HepG2 (cell line): ENCODE results near the gene CD300A. TPM values are rescaled to one million over a fixed set of nuclear protein-coding genes. Genes with fewer than 3 reads are reported as not detected.

Experiments used
- BRCA1 ChIP-seq: sonication (generic); formaldehyde crosslinking; IDR thresholded peaks from 2 replicates; pipeline ENCODE4 v1.4.0; 2020; ENCODE audit warnings: missing genetic modification reagents
- CC2D1A ChIP-seq: sonication (generic); formaldehyde crosslinking; IDR thresholded peaks from 2 replicates; pipeline ENCODE4 v1.8.1; 2023; ENCODE audit warnings: mild to moderate bottlenecking, missing genetic modification reagents
- CCDC6 ChIP-seq: sonication (generic); formaldehyde crosslinking; IDR thresholded peaks from 2 replicates; pipeline ENCODE4 v1.8.1; 2022; ENCODE audit warnings: mild to moderate bottlenecking, missing genetic modification reagents, moderate library complexity
- CENPT ChIP-seq: sonication (generic); formaldehyde crosslinking; IDR thresholded peaks from 2 replicates; pipeline ENCODE4 v1.8.0; 2022; ENCODE audit warnings: low read depth, mild to moderate bottlenecking, moderate library complexity, missing genetic modification reagents
- FOSL2 ChIP-seq: sonication (generic); formaldehyde crosslinking; IDR thresholded peaks from 2 replicates; pipeline ENCODE4 v1.4.0; 2020; ENCODE audit warnings: missing genetic modification reagents
- FOXA3 ChIP-seq: IDR thresholded peaks from 2 replicates; pipeline ENCODE4 v1.6.1; 2016; ENCODE audit warnings: missing genetic modification reagents, missing compliant biosample characterization
- GFI1 ChIP-seq: sonication (generic); formaldehyde crosslinking; IDR thresholded peaks from 2 replicates; pipeline ENCODE4 v1.5.0; 2020; ENCODE audit warnings: missing genetic modification reagents, mild to moderate bottlenecking, borderline replicate concordance
- HDAC1 ChIP-seq: sonication (generic); formaldehyde crosslinking; IDR thresholded peaks from 2 replicates; pipeline ENCODE4 v1.5.1; 2020; ENCODE audit warnings: mild to moderate bottlenecking, missing genetic modification reagents
- HNRNPK ChIP-seq: fragments of 200-400 bp; formaldehyde crosslinking; IDR thresholded peaks from 2 replicates; pipeline ENCODE4 v1.6.1; 2018; ENCODE audit warnings: low read length, low read depth, moderate library complexity, mild to moderate bottlenecking; ENCODE audit not compliant: poor library complexity, severe bottlenecking
- MAF1 ChIP-seq: sonication (generic); formaldehyde crosslinking; IDR thresholded peaks from 2 replicates; pipeline ENCODE4 v1.5.0; 2020; ENCODE audit warnings: missing genetic modification reagents, borderline replicate concordance
- MAFF ChIP-seq: IDR thresholded peaks from 2 replicates; pipeline ENCODE4 v1.6.1; 2011; ENCODE audit warnings: low read depth, low read length, improper control_type of control experiment
- PAF1 ChIP-seq: IDR thresholded peaks from 2 replicates; pipeline ENCODE4 v1.6.1; 2016; ENCODE audit warnings: missing genetic modification reagents, missing compliant biosample characterization
- PHF8 ChIP-seq: sonication (generic); formaldehyde crosslinking; IDR thresholded peaks from 2 replicates; pipeline ENCODE4 v1.5.0; 2020; ENCODE audit warnings: missing genetic modification reagents
- TFDP1 ChIP-seq: IDR thresholded peaks from 2 replicates; pipeline ENCODE4 v1.6.1; 2016; ENCODE audit warnings: missing compliant biosample characterization, missing genetic modification reagents, borderline replicate concordance
- TSC22D2 ChIP-seq: sonication (generic); formaldehyde crosslinking; IDR thresholded peaks from 2 replicates; pipeline ENCODE4 v1.5.1; 2020; ENCODE audit warnings: missing genetic modification reagents, mild to moderate bottlenecking, borderline replicate concordance
- ZNF160 ChIP-seq: sonication (generic); formaldehyde crosslinking; IDR thresholded peaks from 2 replicates; pipeline ENCODE4 v1.8.0; 2022; ENCODE audit warnings: mild to moderate bottlenecking, inconsistent platforms, missing genetic modification reagents
- ZNF335 ChIP-seq: sonication (generic); formaldehyde crosslinking; IDR thresholded peaks from 2 replicates; pipeline ENCODE4 v1.4.0; 2020; ENCODE audit warnings: missing genetic modification reagents
- ZNF343 ChIP-seq: sonication (generic); formaldehyde crosslinking; IDR thresholded peaks from 2 replicates; pipeline ENCODE4 v1.4.0; 2020; ENCODE audit warnings: mild to moderate bottlenecking, missing genetic modification reagents
- ZNF557 ChIP-seq: sonication (generic); formaldehyde crosslinking; IDR thresholded peaks from 2 replicates; pipeline ENCODE4 v1.4.0; 2020; ENCODE audit warnings: missing genetic modification reagents
- ZNF737 ChIP-seq: sonication (generic); formaldehyde crosslinking; IDR thresholded peaks from 2 replicates; pipeline ENCODE4 v1.5.0; 2020; ENCODE audit warnings: missing genetic modification reagents, mild to moderate bottlenecking, borderline replicate concordance
- ZNF850 ChIP-seq: sonication (generic); formaldehyde crosslinking; conservative IDR thresholded peaks from 2 replicates; pipeline ENCODE4 v1.9.0; 2021; ENCODE audit warnings: mild to moderate bottlenecking, missing genetic modification reagents
- polyA plus RNA-seq, 8 experiments: library from polyadenylated mRNA; depleted of rRNA in 3 of 8; stranded (reverse) in 7 of 8; unstranded in 1 of 8; fragments of >200 nt; fragmentation: Illumina TruSeq in 4 of 8; extraction: Trizol in 4 of 8; gene quantifications; 2 replicates each; pipeline versions ENCODE4 v1.2.1 to v1.2.3, GENCODE V29; 2011 to 2016; ENCODE audit warnings: low read depth in 4 of 8, missing spikeins in 1 of 8, mixed read lengths in 1 of 8; ENCODE audit not compliant: insufficient read depth in 1 of 8
- total RNA-seq, 5 experiments: library from RNA; depleted of rRNA; stranded (reverse); fragments of >200 nt; fragmentation: Illumina TruSeq; extraction: Trizol; gene quantifications; 2 replicates each; pipeline ENCODE4 v1.2.3, GENCODE V29; 2016; ENCODE audit warnings: low read depth in 1 of 5
- TF ChIP-seq, protein P1 (sequence below): sonication (generic); formaldehyde crosslinking; IDR thresholded peaks from 2 replicates; pipeline ENCODE4 v1.4.0; 2020; ENCODE audit warnings: mild to moderate bottlenecking, missing genetic modification reagents

CD300A gene
- total and polyA plus RNA-seq, 2 of the 13 experiments (the other 11 are each of a cell fraction or from before 2014, with no cell fraction given) = not detected

- no peak for TF ChIP-seq ZNF737
- TF ChIP-seq PAF1 = no peak
- TF ChIP-seq ZNF335 (CRISPR knock-in tag) = 0 out of 2 replicates have a peak, but pooled peaks have one; percentile 21
- no peak for TF ChIP-seq ZNF343 (CRISPR knock-in tag)
- TF ChIP-seq HDAC1 (CRISPR knock-in tag) = 0 out of 2 replicates have a peak, but pooled peaks have one; percentile 35
- no peak for TF ChIP-seq BRCA1 (CRISPR knock-in tag)
- TF ChIP-seq FOSL2 (CRISPR knock-in tag) = peak; percentile 99
- 0 out of 2 replicates have a peak, but pooled peaks have one; percentile 80 for TF ChIP-seq CC2D1A (CRISPR knock-in tag)
- TF ChIP-seq TSC22D2 = peak; percentile 24; the same call in 1 of the 2 replicates
- TF ChIP-seq HNRNPK = no peak
- TF ChIP-seq PHF8 (CRISPR knock-in tag) = no peak; the same call in 1 of the 2 replicates
- TF ChIP-seq CENPT (CRISPR knock-in tag) = no peak
- no peak for TF ChIP-seq ZNF160 (CRISPR knock-in tag)
- TF ChIP-seq ZNF850 = no peak
- TF ChIP-seq GFI1 (CRISPR knock-in tag) = no peak; the same call in 1 of the 2 replicates
- TF ChIP-seq CCDC6 (CRISPR knock-in tag) = no peak
- no peak for TF ChIP-seq ZNF557 (CRISPR knock-in tag)
- no peak for TF ChIP-seq MAFF
- no peak for TF ChIP-seq MAF1 (CRISPR knock-in tag)
- peak; percentile 73 for TF ChIP-seq FOXA3 (CRISPR knock-in tag)
- TF ChIP-seq, protein P1, sequence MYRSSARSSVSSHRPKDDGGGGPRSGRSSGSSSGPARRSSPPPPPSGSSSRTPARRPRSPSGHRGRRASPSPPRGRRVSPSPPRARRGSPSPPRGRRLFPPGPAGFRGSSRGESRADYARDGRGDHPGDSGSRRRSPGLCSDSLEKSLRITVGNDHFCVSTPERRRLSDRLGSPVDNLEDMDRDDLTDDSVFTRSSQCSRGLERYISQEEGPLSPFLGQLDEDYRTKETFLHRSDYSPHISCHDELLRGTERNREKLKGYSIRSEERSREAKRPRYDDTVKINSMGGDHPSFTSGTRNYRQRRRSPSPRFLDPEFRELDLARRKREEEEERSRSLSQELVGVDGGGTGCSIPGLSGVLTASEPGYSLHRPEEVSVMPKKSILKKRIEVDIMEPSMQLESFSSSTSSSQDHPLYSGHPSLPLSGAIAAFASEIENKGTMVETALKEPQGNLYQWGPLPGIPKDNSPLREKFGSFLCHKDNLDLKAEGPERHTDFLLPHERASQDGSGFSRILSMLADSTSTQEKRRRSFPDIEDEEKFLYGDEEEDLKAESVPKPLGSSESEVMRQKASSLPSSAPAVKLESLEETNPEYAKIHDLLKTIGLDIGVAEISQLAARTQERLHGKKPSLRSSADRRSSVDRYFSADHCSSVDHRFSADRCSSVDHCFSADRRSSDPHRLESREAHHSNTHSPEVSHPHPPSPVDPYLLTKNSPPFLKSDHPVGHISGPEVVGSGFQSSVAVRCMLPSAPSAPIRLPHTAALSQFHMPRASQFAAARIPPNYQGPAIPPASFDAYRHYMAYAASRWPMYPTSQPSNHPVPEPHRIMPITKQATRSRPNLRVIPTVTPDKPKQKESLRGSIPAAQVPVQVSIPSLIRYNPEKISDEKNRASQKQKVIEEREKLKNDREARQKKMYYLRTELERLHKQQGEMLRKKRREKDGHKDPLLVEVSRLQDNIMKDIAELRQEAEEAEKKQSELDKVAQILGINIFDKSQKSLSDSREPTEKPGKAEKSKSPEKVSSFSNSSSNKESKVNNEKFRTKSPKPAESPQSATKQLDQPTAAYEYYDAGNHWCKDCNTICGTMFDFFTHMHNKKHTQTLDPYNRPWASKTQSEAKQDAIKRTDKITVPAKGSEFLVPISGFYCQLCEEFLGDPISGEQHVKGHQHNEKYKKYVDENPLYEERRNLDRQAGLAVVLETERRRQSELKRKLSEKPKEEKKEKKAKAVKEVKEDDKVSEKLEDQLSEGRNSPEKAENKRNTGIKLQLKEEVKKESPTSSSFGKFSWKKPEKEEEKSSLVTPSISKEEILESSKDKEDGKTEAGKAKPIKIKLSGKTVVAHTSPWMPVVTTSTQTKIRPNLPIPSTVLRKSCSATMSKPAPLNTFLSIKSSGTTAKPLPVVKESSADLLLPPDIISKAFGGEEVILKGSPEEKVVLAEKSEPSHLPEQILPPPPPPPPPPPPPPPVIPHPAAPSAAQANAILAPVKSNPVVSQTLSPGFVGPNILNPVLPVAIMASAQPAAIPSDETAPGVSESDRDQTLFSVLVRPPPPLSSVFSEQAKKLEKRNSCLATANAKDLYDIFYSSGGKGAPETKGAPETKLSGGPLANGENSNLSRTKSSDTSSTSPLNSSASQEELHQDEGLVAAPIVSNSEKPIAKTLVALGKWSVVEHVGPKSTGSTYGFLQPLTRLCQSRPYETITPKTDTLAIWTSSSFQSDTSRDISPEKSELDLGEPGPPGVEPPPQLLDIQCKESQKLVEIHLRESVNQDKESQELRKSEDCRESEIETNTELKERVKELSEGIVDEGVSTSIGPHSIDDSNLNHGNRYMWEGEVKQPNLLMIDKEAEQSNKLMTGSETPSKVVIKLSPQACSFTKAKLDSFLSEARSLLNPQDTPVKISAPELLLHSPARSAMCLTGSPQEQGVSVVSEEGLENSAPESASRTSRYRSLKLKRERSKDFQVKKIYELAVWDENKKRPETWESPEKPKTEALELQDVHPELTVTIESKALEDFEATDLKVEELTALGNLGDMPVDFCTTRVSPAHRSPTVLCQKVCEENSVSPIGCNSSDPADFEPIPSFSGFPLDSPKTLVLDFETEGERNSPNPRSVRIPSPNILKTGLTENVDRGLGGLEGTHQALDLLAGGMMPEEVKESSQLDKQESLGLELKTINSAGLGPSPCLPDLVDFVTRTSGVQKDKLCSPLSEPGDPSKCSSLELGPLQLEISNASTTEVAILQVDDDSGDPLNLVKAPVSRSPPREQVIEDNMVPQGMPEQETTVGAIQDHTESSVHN (CRISPR knock-in tag) = no peak
- no peak for TF ChIP-seq TFDP1
These were observed 49.0 kb upstream of the CD300A start (continued) for GRCh38 chr17:74417178-74418045.
